GM12873 (cell line): ENCODE measurements around the gene EML1.

ENCODE experiments used
- TF ChIP-seq, protein P1 (sequence below): IDR thresholded peaks from 2 replicates; pipeline ENCODE4 v1.5.1; 2012; ENCODE audit warnings: low read depth, mild to moderate bottlenecking, moderate library complexity, low read length, control low read depth; ENCODE audit not compliant: insufficient read depth; ENCODE audit errors: missing control alignments

EML1 gene

DNA sequence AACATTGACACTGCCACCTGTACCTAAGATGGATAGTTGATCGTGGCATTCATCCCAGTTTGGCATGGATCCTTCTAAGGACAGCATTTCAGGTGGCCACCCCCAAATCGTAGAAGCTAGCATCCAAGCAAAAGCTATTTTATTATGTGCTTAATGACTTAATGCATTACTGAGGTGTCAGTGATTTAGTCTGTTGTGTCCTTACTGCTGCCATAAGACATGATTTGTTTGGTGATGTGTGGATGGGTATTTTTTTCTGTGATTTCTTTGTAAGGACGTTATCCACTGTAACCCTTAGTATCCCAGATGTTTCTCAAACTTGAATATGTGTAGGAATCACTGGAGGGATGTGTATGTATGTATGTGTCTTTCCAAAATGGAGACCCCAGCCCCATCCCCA lies 190.8 kb downstream of the EML1 start:
- TF ChIP-seq, protein P1, sequence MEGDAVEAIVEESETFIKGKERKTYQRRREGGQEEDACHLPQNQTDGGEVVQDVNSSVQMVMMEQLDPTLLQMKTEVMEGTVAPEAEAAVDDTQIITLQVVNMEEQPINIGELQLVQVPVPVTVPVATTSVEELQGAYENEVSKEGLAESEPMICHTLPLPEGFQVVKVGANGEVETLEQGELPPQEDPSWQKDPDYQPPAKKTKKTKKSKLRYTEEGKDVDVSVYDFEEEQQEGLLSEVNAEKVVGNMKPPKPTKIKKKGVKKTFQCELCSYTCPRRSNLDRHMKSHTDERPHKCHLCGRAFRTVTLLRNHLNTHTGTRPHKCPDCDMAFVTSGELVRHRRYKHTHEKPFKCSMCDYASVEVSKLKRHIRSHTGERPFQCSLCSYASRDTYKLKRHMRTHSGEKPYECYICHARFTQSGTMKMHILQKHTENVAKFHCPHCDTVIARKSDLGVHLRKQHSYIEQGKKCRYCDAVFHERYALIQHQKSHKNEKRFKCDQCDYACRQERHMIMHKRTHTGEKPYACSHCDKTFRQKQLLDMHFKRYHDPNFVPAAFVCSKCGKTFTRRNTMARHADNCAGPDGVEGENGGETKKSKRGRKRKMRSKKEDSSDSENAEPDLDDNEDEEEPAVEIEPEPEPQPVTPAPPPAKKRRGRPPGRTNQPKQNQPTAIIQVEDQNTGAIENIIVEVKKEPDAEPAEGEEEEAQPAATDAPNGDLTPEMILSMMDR = no peak

DNA sequence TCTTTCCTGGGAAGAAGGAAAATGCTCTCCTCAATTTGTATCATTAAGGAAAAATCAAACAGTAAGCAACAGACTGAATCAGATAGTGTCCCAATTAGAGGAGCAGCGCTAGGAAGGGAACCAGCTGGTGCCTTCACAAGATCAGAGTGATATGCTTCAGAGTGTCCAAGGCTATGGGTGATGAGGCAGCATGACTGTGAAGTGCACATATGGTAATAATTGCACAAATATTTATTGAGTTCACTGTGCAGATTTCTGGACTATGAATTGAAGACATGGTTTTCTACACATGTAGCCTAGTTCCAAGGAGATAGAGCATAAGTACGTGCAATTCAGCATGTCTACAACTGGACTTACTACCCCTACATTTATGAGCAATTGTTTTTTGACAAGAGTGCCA lies 193.2 kb downstream of the EML1 start:
- TF ChIP-seq, protein P1 = no peak

DNA sequence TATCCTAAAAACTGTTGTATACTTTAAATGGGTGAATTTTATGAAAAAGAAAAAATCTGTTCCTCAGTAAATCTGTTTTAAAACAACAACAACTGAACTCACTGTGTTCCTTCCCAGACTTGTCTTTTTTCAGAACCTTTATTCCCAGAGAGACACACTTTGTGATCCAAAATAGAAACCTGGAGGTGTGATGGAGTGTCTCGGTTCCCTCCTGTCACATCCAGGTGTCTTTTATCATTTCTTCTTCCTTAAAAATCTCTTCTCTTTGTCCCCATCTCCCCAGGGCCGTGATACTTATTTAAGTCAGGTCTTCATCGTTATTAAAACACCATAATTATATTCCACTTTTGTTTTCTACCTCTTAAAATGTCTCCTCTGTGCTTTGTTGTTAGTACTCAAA lies 195.8 kb downstream of the EML1 start:
- TF ChIP-seq, protein P1 = no peak

DNA sequence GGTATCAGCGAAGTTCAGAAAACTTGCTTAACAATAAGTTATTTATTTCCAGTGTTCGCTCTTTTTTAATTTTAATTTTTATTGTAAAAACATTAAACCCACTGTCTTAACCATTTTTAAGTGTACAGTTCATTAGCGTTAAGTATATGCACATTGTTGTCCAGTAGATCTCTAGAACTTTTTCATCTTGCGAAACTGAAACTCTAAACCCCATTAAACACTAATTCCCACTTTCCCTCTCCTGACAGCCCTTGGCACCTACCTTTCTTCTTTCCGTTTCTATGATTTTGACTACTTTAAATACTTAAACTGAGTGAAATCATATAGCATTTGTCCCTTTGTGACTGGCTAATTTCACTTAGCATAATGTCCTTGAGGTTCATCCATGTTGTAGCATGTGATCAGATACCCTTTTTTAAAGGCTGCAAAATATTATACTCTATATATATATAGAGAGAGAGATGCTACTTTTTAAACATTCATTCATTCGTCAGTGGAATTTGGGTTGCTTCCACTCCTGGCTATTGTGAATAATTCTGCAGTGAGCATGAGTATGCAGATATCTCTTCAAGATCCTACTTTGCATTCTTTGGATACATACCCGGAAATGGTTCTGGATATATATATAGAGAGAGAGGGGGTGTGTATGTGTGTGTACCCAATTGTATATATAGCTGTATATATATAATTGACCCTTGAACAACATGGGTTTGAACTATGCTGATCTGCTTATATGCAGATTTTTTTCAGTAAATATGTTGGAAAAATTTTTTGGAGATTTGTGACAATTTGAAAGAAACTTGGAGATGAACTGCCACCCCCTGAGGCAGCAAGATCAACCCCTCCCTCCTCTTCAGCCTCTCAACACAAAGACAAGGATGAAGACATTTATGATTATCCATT lies 197.3 kb downstream of the EML1 start:
- TF ChIP-seq, protein P1 = no peak

DNA sequence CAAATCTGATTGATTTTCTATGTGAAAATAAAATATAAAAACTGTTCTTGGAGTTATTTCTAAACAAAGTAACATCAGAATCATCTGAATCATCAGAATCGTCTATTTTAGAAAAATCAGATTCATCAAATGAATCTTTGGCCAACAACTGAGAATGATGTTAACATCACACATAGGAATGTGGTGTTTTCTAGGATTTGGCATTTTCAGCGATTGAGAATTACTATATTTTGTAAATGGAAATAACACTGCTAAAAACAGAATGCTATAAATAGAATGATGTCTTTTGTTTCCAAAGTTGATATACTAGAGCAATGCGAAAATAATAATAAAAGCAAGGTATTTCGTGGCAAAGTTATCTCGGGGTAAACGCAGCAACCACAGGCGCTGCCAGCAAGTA lies 198.1 kb downstream of the EML1 start:
- TF ChIP-seq, protein P1 = no peak
